ENCODE data around the gene SLC44A5. TPM values are rescaled to one million over a fixed set of nuclear protein-coding genes. Genes with fewer than 3 reads are reported as not detected.

SLC44A5 gene
- total RNA-seq, 2 donors from 2014 or later, result 3.6 to 5.4 TPM

- no peak for ATAC-seq
- WGBS, 2 donors, result 54 to 59% methylated on average over 2 of the region's 2 CpGs
- Histone ChIP-seq H3K27me3 (no peaks in the 10 kb centered on the region), H3K27ac (no peak overlapping the region), H3K4me3 (no peak overlapping the region), H3K4me1 (no peaks in the 10 kb centered on the region), H3K36me3 (replicated peaks in 1 of 2; ENCODE audit: insufficient read depth in 1 of 2, low read depth in 2 of 2) (no peaks in the 10 kb centered on the region), H3K9me3 (no peaks in the 10 kb centered on the region)
- intact Hi-C loops (cut with DNase I), result no loop called here
- no peak for TF ChIP-seq POLR2A (IDR thresholded peaks at IDR 0.05)
- DNase-seq, result no peak
Measured at GRCh38 chr1:75531570-75531969, 79.3 kb downstream of the SLC44A5 start.

GRCh38 chr1:75529488-75529887 is 81.4 kb downstream of the SLC44A5 start:
- intact Hi-C loops (cut with DNase I), result no loop called here
- Histone ChIP-seq H3K9me3 (no peaks in the 10 kb centered on the region), H3K4me1 (no peaks in the 10 kb centered on the region), H3K27ac (no peak overlapping the region), H3K36me3 (replicated peaks in 1 of 2; ENCODE audit: insufficient read depth in 1 of 2, low read depth in 2 of 2) (no peaks in the 10 kb centered on the region), H3K4me3 (no peak overlapping the region), H3K27me3 (no peaks in the 10 kb centered on the region)
- ATAC-seq (no peak), DNase-seq (no peak)
- TF ChIP-seq CTCF (IDR thresholded peaks at IDR 0.05), result no peak

- TF ChIP-seq CTCF (IDR thresholded peaks at IDR 0.05) (no peak), POLR2A (IDR thresholded peaks at IDR 0.05) (no peak)
- Histone ChIP-seq H3K4me1 (no peaks in the 10 kb centered on the region), H3K36me3 (replicated peaks in 1 of 2; ENCODE audit: insufficient read depth in 1 of 2, low read depth in 2 of 2) (no peaks in the 10 kb centered on the region), H3K4me3 (no peak overlapping the region), H3K27ac (no peak overlapping the region), H3K9me3 (no peaks in the 10 kb centered on the region), H3K27me3 (no peaks in the 10 kb centered on the region)
- ATAC-seq, result no peak
- no peak for DNase-seq
- intact Hi-C loops (cut with DNase I), result no loop called here
Measured at GRCh38 chr1:75528001-75528400, 82.9 kb downstream of the SLC44A5 start.

GRCh38 chr1:75522389-75522788 is 88.5 kb downstream of the SLC44A5 start:
- Histone ChIP-seq H3K36me3 (replicated peaks in 1 of 2; ENCODE audit: insufficient read depth in 1 of 2, low read depth in 2 of 2) (no peaks in the 10 kb centered on the region), H3K27ac (no peak overlapping the region), H3K4me3 (no peak overlapping the region), H3K27me3 (no peaks in the 10 kb centered on the region), H3K9me3 (no peaks in the 10 kb centered on the region), H3K4me1 (no peaks in the 10 kb centered on the region)
- TF ChIP-seq POLR2A (IDR thresholded peaks at IDR 0.05) (no peak), CTCF (IDR thresholded peaks at IDR 0.05) (no peak)
- DNase-seq (no peak), ATAC-seq (no peak)
- whole genome bisulfite sequencing, 2 donors, result 13 to 18% methylated on average over 3 of the region's 3 CpGs
- intact Hi-C loops (cut with DNase I), result no loop called here

- intact Hi-C loops (cut with DNase I), result no loop called here
- H3K9me3 ChIP-seq, result no peaks in the 10 kb centered on the region
- H3K27me3 ChIP-seq, result no peaks in the 10 kb centered on the region
- no peak overlapping the region for H3K4me3 ChIP-seq
- no peaks in the 10 kb centered on the region for H3K4me1 ChIP-seq
- H3K36me3 ChIP-seq (replicated peaks in 1 of 2; ENCODE audit: insufficient read depth in 1 of 2, low read depth in 2 of 2), result no peaks in the 10 kb centered on the region
- no peak for DNase-seq
- H3K27ac ChIP-seq, result no peak overlapping the region
- no peak for ATAC-seq
- TF ChIP-seq POLR2A (IDR thresholded peaks at IDR 0.05) (no peak), CTCF (IDR thresholded peaks at IDR 0.05) (no peak)
- 70 to 84% methylated on average over 3 of the region's 3 CpGs for WGBS, 2 donors
Measured at GRCh38 chr1:75521658-75522057, 89.3 kb downstream of the SLC44A5 start.
